NCI-H187 treated with DMSO at 0.1 percent for 48 hours (cell line): ENCODE measurements around the gene CDC14A.
A peak's percentile ranks its signal among the peaks of the same experiment; 100 is the strongest.
"Not testable (repeated sequence)": the region's sequence is repeated elsewhere in the genome, so short reads cannot be mapped to it uniquely, and the experiment has no call there.

Source experiments
- DNase-seq: peaks from one replicate; lab custom pipeline; 2025; lab: John Stamatoyannopoulos, UW

Gene CDC14A

GRCh38 chr1:100404821-100405220 lies 52.5 kb downstream of the CDC14A start:
- no peak for DNase-seq

GRCh38 chr1:100405902-100406301 lies 53.6 kb downstream of the CDC14A start:
- DNase-seq, result not testable (repeated sequence)

- not testable (repeated sequence) for DNase-seq
Measured at GRCh38 chr1:100407390-100407789, 55.1 kb downstream of the CDC14A start.

- DNase-seq, result no peak
Measured at GRCh38 chr1:100411019-100411418, 58.7 kb downstream of the CDC14A start.

- DNase-seq, result no peak
Measured at GRCh38 chr1:100411574-100411973, 59.3 kb downstream of the CDC14A start.

- no peak for DNase-seq
Measured at GRCh38 chr1:100413035-100413434, 60.7 kb downstream of the CDC14A start.

GRCh38 chr1:100414693-100415497 lies 62.6 kb downstream of the CDC14A start:
- DNase-seq, result no peak

GRCh38 chr1:100415498-100415778 lies 63.1 kb downstream of the CDC14A start:
- no peak for DNase-seq

- DNase-seq, result no peak
Measured at GRCh38 chr1:100419072-100419471, 66.8 kb downstream of the CDC14A start.

GRCh38 chr1:100422065-100422464 lies 69.8 kb downstream of the CDC14A start:
- DNase-seq, result no peak

GRCh38 chr1:100423832-100424337 lies 71.6 kb downstream of the CDC14A start:
- DNase-seq, result no peak

- no peak for DNase-seq
Measured at GRCh38 chr1:100428160-100428559, 75.9 kb downstream of the CDC14A start.

- no peak for DNase-seq
Measured at GRCh38 chr1:100430325-100430756, 78.0 kb downstream of the CDC14A start.

- DNase-seq, result no peak
Measured at GRCh38 chr1:100431954-100432353, 79.6 kb downstream of the CDC14A start.

GRCh38 chr1:100433563-100433962 lies 81.3 kb downstream of the CDC14A start:
- DNase-seq, result no peak

GRCh38 chr1:100434831-100435230 lies 82.5 kb downstream of the CDC14A start:
- no peak for DNase-seq

- no peak for DNase-seq
Measured at GRCh38 chr1:100438375-100438774, 86.1 kb downstream of the CDC14A start.

- no peak for DNase-seq
Measured at GRCh38 chr1:100438789-100439188, 86.5 kb downstream of the CDC14A start.

- DNase-seq, result peak; percentile 34
Measured at GRCh38 chr1:100440075-100440809, 87.9 kb downstream of the CDC14A start.

- no peak for DNase-seq
Measured at GRCh38 chr1:100441146-100441545, 88.8 kb downstream of the CDC14A start.

GRCh38 chr1:100441651-100442050 lies 89.3 kb downstream of the CDC14A start:
- no peak for DNase-seq

GRCh38 chr1:100443811-100444571 lies 91.7 kb downstream of the CDC14A start:
- DNase-seq, result no peak

GRCh38 chr1:100445565-100445964 lies 93.3 kb downstream of the CDC14A start:
- no peak for DNase-seq
